IPS DF 6.9 (cell line): ENCODE results near the gene FAM174C.

Experiments
- DNase-seq: peaks from one replicate; pipeline ENCODE4 v3.0.0-alpha.2; 2013; ENCODE audit warnings: low read depth, low spot score
- H3K27ac ChIP-seq: one replicate; pipeline ENCODE4 v1.5.1; 2013; ENCODE audit warnings: low read length, control low read depth
- H3K27me3 ChIP-seq: 2 replicates; pipeline ENCODE4 v1.6.1; 2013; ENCODE audit warnings: mild to moderate bottlenecking, low read length; ENCODE audit not compliant: control insufficient read depth, insufficient read depth
- H3K36me3 ChIP-seq: 2 replicates; pipeline ENCODE4 v1.6.1; 2013; ENCODE audit warnings: low read length; ENCODE audit not compliant: control insufficient read depth, insufficient read depth
- H3K4me1 ChIP-seq: 2 replicates; pipeline ENCODE4 v1.6.1; 2013; ENCODE audit warnings: low read length; ENCODE audit not compliant: control insufficient read depth, insufficient read depth
- H3K4me3 ChIP-seq: 2 replicates; pipeline ENCODE4 v1.5.1; 2013; ENCODE audit warnings: mild to moderate bottlenecking, low read length
- H3K9me3 ChIP-seq: 2 replicates; pipeline ENCODE4 v1.6.1; 2013; ENCODE audit warnings: low read length, inconsistent platforms; ENCODE audit not compliant: control insufficient read depth, insufficient read depth
- WGBS: extraction: QIAGEN DNeasy Blood & Tissue Kit; methylation state at CpG from one replicate; pipeline ENCODE4 v1.1.7; 2013; ENCODE audit warnings: mixed read lengths, missing lambda C conversion rate; ENCODE audit not compliant: insufficient read length, insufficient coverage; 5-methylcytosine and 5-hydroxymethylcytosine counted together

The FAM174C gene

GRCh38 chr19:1284979-1285736 is 9.8 kb downstream of the FAM174C start:
- H3K27me3 ChIP-seq: peaks cover 5% of the 10 kb centered on the region; the same call in 1 of the 2 replicates
- no peak for DNase-seq
- no CpG with 5 or more reads among the region's 51 CpGs for WGBS
- peaks cover 2% of the 10 kb centered on the region; the same call in 1 of the 2 replicates for H3K36me3 ChIP-seq
- H3K4me1 ChIP-seq: no peaks in the 10 kb centered on the region; the same call in 1 of the 2 replicates
- no peaks in the 10 kb centered on the region for H3K9me3 ChIP-seq
- no peak overlapping the region for H3K27ac ChIP-seq
- peak overlapping the region; percentile 49; the same call in 1 of the 2 replicates for H3K4me3 ChIP-seq

- no CpG with 5 or more reads among the region's 113 CpGs for WGBS
- H3K27ac ChIP-seq: no peak within 1 kb of the TSS
- DNase-seq: no peak
- no peaks in the 10 kb centered on the region; the same call in 1 of the 2 replicates for H3K4me1 ChIP-seq
- peak within 1 kb of the TSS; percentile 49; the same call in 1 of the 2 replicates for H3K4me3 ChIP-seq
- peaks cover 5% of the 10 kb centered on the region; the same call in 1 of the 2 replicates for H3K27me3 ChIP-seq
- no peaks in the 10 kb centered on the region for H3K9me3 ChIP-seq
- peaks cover 2% of the 10 kb centered on the region; the same call in 1 of the 2 replicates for H3K36me3 ChIP-seq
Observed at GRCh38 chr19:1285737-1286360, 10.5 kb downstream of the FAM174C start, which contains the start of gene EFNA2. Gene EFNA2 (plus strand): TSS chr19:1285873. CDS start chr19:1286169, 296 bp downstream.

- H3K4me3 ChIP-seq: peak overlapping the region; percentile 49; the same call in 1 of the 2 replicates
- no CpG with 5 or more reads among the region's 38 CpGs for WGBS
- no peaks in the 10 kb centered on the region for H3K9me3 ChIP-seq
- H3K27ac ChIP-seq: no peak overlapping the region
- H3K27me3 ChIP-seq: peaks cover 5% of the 10 kb centered on the region; the same call in 1 of the 2 replicates
- no peak for DNase-seq
- no peaks in the 10 kb centered on the region; the same call in 1 of the 2 replicates for H3K4me1 ChIP-seq
- peaks cover 2% of the 10 kb centered on the region; the same call in 1 of the 2 replicates for H3K36me3 ChIP-seq
Observed at GRCh38 chr19:1286487-1287353, 11.4 kb downstream of the FAM174C start.

GRCh38 chr19:1287354-1288225 is 12.3 kb downstream of the FAM174C start:
- no peak overlapping the region for H3K27ac ChIP-seq
- no CpG with 5 or more reads among the region's 55 CpGs for WGBS
- peaks cover 2% of the 10 kb centered on the region; the same call in 1 of the 2 replicates for H3K36me3 ChIP-seq
- no peak overlapping the region for H3K4me3 ChIP-seq
- DNase-seq: no peak
- H3K9me3 ChIP-seq: no peaks in the 10 kb centered on the region
- H3K27me3 ChIP-seq: peaks cover 5% of the 10 kb centered on the region; the same call in 1 of the 2 replicates
- H3K4me1 ChIP-seq: no peaks in the 10 kb centered on the region; the same call in 1 of the 2 replicates

GRCh38 chr19:1288226-1288612 is 12.9 kb downstream of the FAM174C start:
- no CpG with 5 or more reads among the region's 18 CpGs for WGBS

GRCh38 chr19:1288833-1289685 is 13.7 kb downstream of the FAM174C start:
- DNase-seq: no peak
- H3K27me3 ChIP-seq: peaks cover 5% of the 10 kb centered on the region; the same call in 1 of the 2 replicates
- H3K36me3 ChIP-seq: no peaks in the 10 kb centered on the region; the same call in 1 of the 2 replicates
- H3K4me3 ChIP-seq: no peak overlapping the region
- no CpG with 5 or more reads among the region's 41 CpGs for WGBS
- H3K4me1 ChIP-seq: no peaks in the 10 kb centered on the region; the same call in 1 of the 2 replicates
- H3K27ac ChIP-seq: no peak overlapping the region
- H3K9me3 ChIP-seq: no peaks in the 10 kb centered on the region

More at GRCh38 chr19:1288226-1288612, 12.9 kb downstream of the FAM174C start:
- no peaks in the 10 kb centered on the region; the same call in 1 of the 2 replicates for H3K4me1 ChIP-seq
- DNase-seq: no peak
- no peak overlapping the region for H3K27ac ChIP-seq
- no peak overlapping the region for H3K4me3 ChIP-seq
- H3K9me3 ChIP-seq: no peaks in the 10 kb centered on the region
- peaks cover 2% of the 10 kb centered on the region; the same call in 1 of the 2 replicates for H3K36me3 ChIP-seq
- H3K27me3 ChIP-seq: peaks cover 5% of the 10 kb centered on the region; the same call in 1 of the 2 replicates

GRCh38 chr19:1289686-1290025 is 14.3 kb downstream of the FAM174C start:
- H3K4me3 ChIP-seq: no peak overlapping the region
- H3K9me3 ChIP-seq: no peaks in the 10 kb centered on the region
- WGBS: no CpG with 5 or more reads among the region's 19 CpGs
- H3K4me1 ChIP-seq: no peaks in the 10 kb centered on the region; the same call in 1 of the 2 replicates
- no peaks in the 10 kb centered on the region; the same call in 1 of the 2 replicates for H3K36me3 ChIP-seq
- no peak overlapping the region for H3K27ac ChIP-seq
- no peak for DNase-seq
- H3K27me3 ChIP-seq: peaks cover 4% of the 10 kb centered on the region; the same call in 1 of the 2 replicates

GRCh38 chr19:1290196-1290702 is 14.9 kb downstream of the FAM174C start:
- Histone ChIP-seq H3K9me3 (no peaks in the 10 kb centered on the region), H3K4me3 (no peak overlapping the region), H3K4me1 (no peaks in the 10 kb centered on the region; the same call in 1 of the 2 replicates), H3K27ac (no peak overlapping the region), H3K36me3 (no peaks in the 10 kb centered on the region; the same call in 1 of the 2 replicates), H3K27me3 (peaks cover under 1% of the 10 kb centered on the region; the same call in 1 of the 2 replicates)
- WGBS: no CpG with 5 or more reads among the region's 24 CpGs
- DNase-seq: no peak
